Activated T-cell treated with anti-CD3 and anti-CD28 coated beads, Interleukin-2, amount 50 U/mL, for 72 hours (primary cell): ENCODE measurements around the gene CD300LB. TPM values are rescaled to one million over a fixed set of nuclear protein-coding genes. Genes with fewer than 3 reads are reported as not detected.

Source experiments
- ATAC-seq, 2 donors: fragments of 150-1000 bp; cut with Tn5 transposase; replicated peaks in 1 of 2; 2 replicates each; pipeline ENCODE4 v1.10.0; 2021; ENCODE audit warnings: moderate library complexity in 2 of 2, mild to moderate bottlenecking in 1 of 2
- DNase-seq, 2 donors: peaks; one replicate each; pipeline ENCODE4 v3.0.0; 2021 to 2022; ENCODE audit warnings: mixed read lengths in 1 of 2
- H3K27ac Mint-ChIP-seq: one replicate; pipeline ENCODE4 v1.8.0; 2022; ENCODE audit warnings: mild to moderate bottlenecking, moderate library complexity, mixed read lengths
- H3K27me3 Mint-ChIP-seq: one replicate; pipeline ENCODE4 v1.8.0; 2022; ENCODE audit warnings: low read depth, mixed read lengths
- H3K36me3 Mint-ChIP-seq, 2 donors: one replicate each; pipeline ENCODE4 v1.8.0; 2022; ENCODE audit warnings: mixed read lengths in 2 of 2, mild to moderate bottlenecking in 1 of 2; ENCODE audit not compliant: insufficient read depth in 2 of 2
- H3K4me1 Mint-ChIP-seq: one replicate; pipeline ENCODE4 v1.8.0; 2022; ENCODE audit warnings: low read depth, mixed read lengths
- H3K4me3 Mint-ChIP-seq, 2 donors: one replicate each; pipeline ENCODE4 v1.8.0; 2022; ENCODE audit warnings: mild to moderate bottlenecking in 2 of 2, mixed read lengths in 2 of 2, moderate library complexity in 2 of 2
- H3K9me3 Mint-ChIP-seq, 2 donors: one replicate each; pipeline ENCODE4 v1.8.0; 2022; ENCODE audit warnings: mixed read lengths in 2 of 2
- total RNA-seq, 2 donors: library from RNA; stranded (reverse); gene quantifications; one replicate each; pipeline ENCODE4 v1.2.3, GENCODE V29; 2022

CD300LB gene
- total RNA-seq, 2 donors from 2014 or later: not detected

GRCh38 chr17:74544991-74545842 lies 13.9 kb upstream of the CD300LB start:
- Mint-ChIP-seq H3K9me3 (no peaks in the 10 kb centered on the region), H3K4me3 (no peak overlapping the region), H3K27ac (no peak overlapping the region), H3K4me1 (peaks cover 12% of the 10 kb centered on the region), H3K36me3 (no peaks in the 10 kb centered on the region), H3K27me3 (peaks cover 3% of the 10 kb centered on the region)
- no peak for ATAC-seq
- DNase-seq: no peak

- Mint-ChIP-seq H3K27me3 (peaks cover 12% of the 10 kb centered on the region), H3K27ac (no peak overlapping the region), H3K4me1 (peaks cover 12% of the 10 kb centered on the region), H3K9me3 (no peaks in the 10 kb centered on the region), H3K36me3 (no peaks in the 10 kb centered on the region), H3K4me3 (no peak overlapping the region)
- ATAC-seq (no peak), DNase-seq (no peak)
These were observed 12.9 kb upstream of the CD300LB start for GRCh38 chr17:74543891-74544760.

- H3K9me3 Mint-ChIP-seq: no peaks in the 10 kb centered on the region
- ATAC-seq (no peak), DNase-seq (no peak)
- H3K36me3 Mint-ChIP-seq: no peaks in the 10 kb centered on the region
- peaks cover 12% of the 10 kb centered on the region for H3K27me3 Mint-ChIP-seq
- H3K27ac Mint-ChIP-seq: no peak overlapping the region
- H3K4me1 Mint-ChIP-seq: peaks cover 11% of the 10 kb centered on the region
- no peak overlapping the region for H3K4me3 Mint-ChIP-seq
These were observed 12.1 kb upstream of the CD300LB start for GRCh38 chr17:74543406-74543805.

GRCh38 chr17:74542727-74543383 lies 11.6 kb upstream of the CD300LB start:
- H3K27ac Mint-ChIP-seq: no peak overlapping the region
- peaks cover 5% of the 10 kb centered on the region for H3K4me1 Mint-ChIP-seq
- ATAC-seq: no peak
- H3K27me3 Mint-ChIP-seq: peaks cover 12% of the 10 kb centered on the region
- no peak overlapping the region for H3K4me3 Mint-ChIP-seq
- DNase-seq: no peak
- H3K9me3 Mint-ChIP-seq: no peaks in the 10 kb centered on the region
- no peaks in the 10 kb centered on the region for H3K36me3 Mint-ChIP-seq

GRCh38 chr17:74542166-74542565 lies 10.9 kb upstream of the CD300LB start:
- Mint-ChIP-seq H3K27me3 (peaks cover 19% of the 10 kb centered on the region), H3K9me3 (no peaks in the 10 kb centered on the region), H3K36me3 (no peaks in the 10 kb centered on the region), H3K4me1 (no peaks in the 10 kb centered on the region), H3K27ac (no peak overlapping the region), H3K4me3 (no peak overlapping the region)
- DNase-seq (no peak), ATAC-seq (no peak)

- DNase-seq (no peak), ATAC-seq (no peak)
- H3K27ac Mint-ChIP-seq: no peak overlapping the region
- no peaks in the 10 kb centered on the region for H3K4me1 Mint-ChIP-seq
- H3K4me3 Mint-ChIP-seq: no peak overlapping the region
- no peaks in the 10 kb centered on the region for H3K36me3 Mint-ChIP-seq
- H3K9me3 Mint-ChIP-seq: no peaks in the 10 kb centered on the region
- H3K27me3 Mint-ChIP-seq: peaks cover 24% of the 10 kb centered on the region
These were observed 10.2 kb upstream of the CD300LB start for GRCh38 chr17:74541176-74542111.

GRCh38 chr17:74539281-74539820 lies 8.1 kb upstream of the CD300LB start:
- Mint-ChIP-seq H3K4me1 (no peaks in the 10 kb centered on the region), H3K4me3 (no peak overlapping the region), H3K27me3 (peaks cover 31% of the 10 kb centered on the region), H3K27ac (no peak overlapping the region), H3K36me3 (no peaks in the 10 kb centered on the region), H3K9me3 (no peaks in the 10 kb centered on the region)
- DNase-seq: no peak
- no peak for ATAC-seq

- Mint-ChIP-seq H3K36me3 (no peaks in the 10 kb centered on the region), H3K27me3 (peaks cover 50% of the 10 kb centered on the region), H3K9me3 (no peaks in the 10 kb centered on the region), H3K4me3 (no peak overlapping the region), H3K4me1 (peaks cover 12% of the 10 kb centered on the region), H3K27ac (no peak overlapping the region)
- no peak for ATAC-seq
- DNase-seq: no peak
These were observed 5.6 kb upstream of the CD300LB start for GRCh38 chr17:74536890-74537289.

GRCh38 chr17:74532115-74532514 lies 840 bp upstream of the CD300LB start:
- DNase-seq (no peak), ATAC-seq (no peak)
- Mint-ChIP-seq H3K36me3 (no peaks in the 10 kb centered on the region), H3K4me1 (peaks cover 12% of the 10 kb centered on the region), H3K27ac (no peak overlapping the region), H3K9me3 (no peaks in the 10 kb centered on the region), H3K27me3 (peaks cover 56% of the 10 kb centered on the region), H3K4me3 (no peak overlapping the region)

GRCh38 chr17:74530831-74531150 lies 484 bp downstream of the CD300LB start:
- no peak for DNase-seq
- peaks cover 56% of the 10 kb centered on the region for H3K27me3 Mint-ChIP-seq
- no peaks in the 10 kb centered on the region for H3K9me3 Mint-ChIP-seq
- H3K36me3 Mint-ChIP-seq: no peaks in the 10 kb centered on the region
- ATAC-seq: no peak
- H3K4me1 Mint-ChIP-seq: peaks cover 12% of the 10 kb centered on the region
- H3K4me3 Mint-ChIP-seq: no peak overlapping the region
- H3K27ac Mint-ChIP-seq: no peak overlapping the region

GRCh38 chr17:74529243-74529642 lies 2.0 kb downstream of the CD300LB start:
- DNase-seq (no peak), ATAC-seq (no peak)
- Mint-ChIP-seq H3K4me1 (peaks cover 12% of the 10 kb centered on the region), H3K36me3 (no peaks in the 10 kb centered on the region), H3K9me3 (no peaks in the 10 kb centered on the region), H3K4me3 (no peak overlapping the region), H3K27ac (no peak overlapping the region), H3K27me3 (peaks cover 49% of the 10 kb centered on the region)

- ATAC-seq: peak; percentile 51 to 77
These were observed 2.6 kb downstream of the CD300LB start for GRCh38 chr17:74528491-74529199.

More at GRCh38 chr17:74528491-74529199, 2.6 kb downstream of the CD300LB start:
- no peaks in the 10 kb centered on the region for H3K9me3 Mint-ChIP-seq
- no peak overlapping the region for H3K4me3 Mint-ChIP-seq
- peaks cover 12% of the 10 kb centered on the region for H3K4me1 Mint-ChIP-seq
- no peak for DNase-seq
- H3K27ac Mint-ChIP-seq: no peak overlapping the region
- no peaks in the 10 kb centered on the region for H3K36me3 Mint-ChIP-seq
- H3K27me3 Mint-ChIP-seq: peaks cover 48% of the 10 kb centered on the region
